GM18907 (cell line): Measurements from ENCODE around the gene NECTIN3.
A peak's percentile ranks its signal among the peaks of the same experiment; 100 is the strongest.

Experiments used
- ATAC-seq: cut with Tn5 transposase; IDR thresholded peaks from one replicate; pipeline ENCODE4 v1.9.1; 2021; ENCODE audit warnings: mild to moderate bottlenecking, moderate library complexity; ENCODE audit not compliant: unreplicated experiment

The NECTIN3 gene, protein sequence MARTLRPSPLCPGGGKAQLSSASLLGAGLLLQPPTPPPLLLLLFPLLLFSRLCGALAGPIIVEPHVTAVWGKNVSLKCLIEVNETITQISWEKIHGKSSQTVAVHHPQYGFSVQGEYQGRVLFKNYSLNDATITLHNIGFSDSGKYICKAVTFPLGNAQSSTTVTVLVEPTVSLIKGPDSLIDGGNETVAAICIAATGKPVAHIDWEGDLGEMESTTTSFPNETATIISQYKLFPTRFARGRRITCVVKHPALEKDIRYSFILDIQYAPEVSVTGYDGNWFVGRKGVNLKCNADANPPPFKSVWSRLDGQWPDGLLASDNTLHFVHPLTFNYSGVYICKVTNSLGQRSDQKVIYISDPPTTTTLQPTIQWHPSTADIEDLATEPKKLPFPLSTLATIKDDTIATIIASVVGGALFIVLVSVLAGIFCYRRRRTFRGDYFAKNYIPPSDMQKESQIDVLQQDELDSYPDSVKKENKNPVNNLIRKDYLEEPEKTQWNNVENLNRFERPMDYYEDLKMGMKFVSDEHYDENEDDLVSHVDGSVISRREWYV

GRCh38 chr3:111071257-111072030 lies at the start of gene NECTIN3:
Gene NECTIN3, plus strand, starts transcription at chr3:111071816. Its CDS starts 202 bp downstream, at chr3:111072018.
- ATAC-seq: peak; percentile 82

GRCh38 chr3:111027868-111028267 lies 43.7 kb upstream of the NECTIN3 start:
- no peak for ATAC-seq

DNA sequence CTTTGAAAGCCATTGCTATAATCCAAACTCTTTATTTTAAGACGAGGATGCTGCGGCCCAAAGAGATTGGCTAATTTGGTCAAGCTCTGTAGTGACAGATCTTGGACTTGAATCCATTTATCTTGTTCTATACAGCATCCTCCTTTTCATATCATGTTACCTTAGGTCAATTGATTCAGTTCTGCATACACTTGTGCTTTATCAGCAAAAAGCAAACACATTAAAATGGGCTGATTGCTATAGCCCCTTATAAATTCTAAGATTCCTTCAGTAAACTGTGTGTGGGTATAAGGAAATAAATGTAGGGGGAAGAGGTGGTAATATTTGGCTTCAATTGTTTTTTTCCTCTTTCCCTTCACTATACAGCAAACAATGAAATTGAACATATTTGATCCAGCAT lies 40.1 kb upstream of the NECTIN3 start:
- no peak for ATAC-seq

DNA sequence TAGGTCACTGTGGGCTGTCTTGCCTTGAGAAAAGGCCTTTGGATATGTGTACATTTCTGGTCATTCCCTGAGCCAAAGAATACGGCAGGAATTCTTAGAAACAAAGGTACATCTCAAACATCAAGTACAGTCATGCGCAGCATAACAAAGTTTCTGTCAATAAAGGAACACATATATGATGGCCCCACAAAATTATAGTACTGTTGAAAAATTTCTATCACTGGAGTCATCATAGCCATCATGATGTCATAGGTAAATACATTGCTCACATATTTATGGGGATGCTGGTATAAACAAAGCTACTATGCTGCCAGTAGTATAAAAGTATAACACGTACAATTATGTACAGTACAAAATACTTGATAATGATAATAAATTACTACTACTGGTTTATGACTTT lies 38.9 kb upstream of the NECTIN3 start:
- no peak for ATAC-seq

DNA sequence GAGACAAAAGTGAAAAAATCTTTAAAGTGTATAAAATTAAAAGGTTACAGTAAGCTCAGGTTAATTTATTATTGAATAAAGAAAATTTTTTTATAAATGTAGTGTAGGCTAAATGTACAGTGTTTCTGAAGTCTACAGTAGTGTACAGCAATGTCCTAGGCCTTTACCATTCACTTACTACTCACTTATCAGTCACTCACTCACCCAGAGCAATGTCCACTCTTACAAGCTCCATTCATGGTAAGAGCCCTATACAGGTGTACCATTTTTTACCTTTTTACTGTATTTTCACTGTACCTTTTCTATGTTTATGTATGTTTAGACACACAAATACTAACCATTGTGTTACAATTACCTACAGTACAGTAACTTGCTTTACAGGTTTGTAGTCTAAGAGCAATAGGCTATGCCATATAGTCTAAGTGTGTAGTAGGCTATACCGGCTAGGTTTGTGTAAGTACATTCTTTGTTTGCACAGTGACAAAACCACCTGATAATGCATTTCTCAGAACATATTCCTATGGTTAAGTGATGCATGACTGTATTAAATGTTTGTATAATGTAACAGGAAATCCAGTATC lies 38.1 kb upstream of the NECTIN3 start:
- no peak for ATAC-seq

DNA sequence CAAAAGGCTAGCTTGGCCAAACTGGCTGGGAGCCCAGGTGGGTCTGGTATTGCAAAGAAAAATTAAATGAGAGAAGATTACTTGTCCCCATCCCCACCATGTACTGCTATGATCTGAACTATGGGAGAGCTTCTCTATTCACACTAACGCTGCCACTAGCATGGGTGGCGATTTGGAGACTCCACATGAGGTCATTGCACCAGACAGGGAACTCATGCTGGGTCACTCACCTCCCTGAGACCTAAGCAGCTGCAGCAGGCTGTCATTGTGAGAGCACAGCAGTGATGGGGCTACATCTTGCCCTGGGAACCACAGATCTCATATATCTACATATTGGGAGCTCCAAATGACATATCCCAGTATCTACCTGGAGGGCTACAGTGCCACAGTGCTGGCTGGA lies 36.3 kb upstream of the NECTIN3 start:
- no peak for ATAC-seq

GRCh38 chr3:111035902-111036301 lies 35.7 kb upstream of the NECTIN3 start:
- no peak for ATAC-seq

DNA sequence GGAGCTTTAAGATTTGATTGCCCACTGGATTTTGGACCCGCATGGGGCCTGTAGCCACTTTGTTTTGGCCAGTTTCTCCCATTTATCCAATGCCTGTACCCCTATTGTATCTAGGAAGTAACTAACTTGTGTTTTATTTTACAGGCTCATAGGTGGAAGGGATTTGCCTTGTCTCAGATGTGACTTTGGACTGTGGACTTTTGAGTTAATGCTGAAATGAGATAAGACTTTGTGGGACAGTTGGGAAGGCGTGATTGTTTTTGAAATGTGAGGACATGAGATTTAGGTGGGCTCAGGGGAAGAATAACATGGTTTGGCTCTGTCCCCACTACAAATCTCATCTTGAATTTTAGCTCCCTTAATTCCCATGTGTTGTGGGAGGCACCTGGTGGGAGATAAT lies 30.7 kb upstream of the NECTIN3 start:
- no peak for ATAC-seq

GRCh38 chr3:111045564-111045963 lies 26.1 kb upstream of the NECTIN3 start:
- ATAC-seq: no peak

DNA sequence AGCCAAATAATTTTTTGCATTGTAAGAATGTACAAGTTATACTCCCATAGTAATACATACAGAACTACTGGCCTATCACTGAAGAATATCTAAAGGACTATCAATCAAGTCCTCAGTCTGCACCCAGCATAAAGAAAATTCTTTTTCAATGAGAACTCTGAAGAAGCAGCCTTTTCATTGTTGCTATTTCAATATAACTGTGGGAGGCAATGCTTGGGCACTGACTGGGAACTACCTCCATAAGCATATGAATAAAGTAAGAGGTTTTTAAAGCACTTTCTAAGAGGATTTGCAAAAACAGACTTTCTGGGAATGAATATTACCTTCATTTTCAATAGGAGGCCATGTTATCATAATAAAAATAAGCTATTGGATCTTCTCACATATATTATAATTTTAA lies 24.6 kb upstream of the NECTIN3 start:
- ATAC-seq: no peak

GRCh38 chr3:111047812-111048435 lies 23.7 kb upstream of the NECTIN3 start:
- ATAC-seq: no peak

DNA sequence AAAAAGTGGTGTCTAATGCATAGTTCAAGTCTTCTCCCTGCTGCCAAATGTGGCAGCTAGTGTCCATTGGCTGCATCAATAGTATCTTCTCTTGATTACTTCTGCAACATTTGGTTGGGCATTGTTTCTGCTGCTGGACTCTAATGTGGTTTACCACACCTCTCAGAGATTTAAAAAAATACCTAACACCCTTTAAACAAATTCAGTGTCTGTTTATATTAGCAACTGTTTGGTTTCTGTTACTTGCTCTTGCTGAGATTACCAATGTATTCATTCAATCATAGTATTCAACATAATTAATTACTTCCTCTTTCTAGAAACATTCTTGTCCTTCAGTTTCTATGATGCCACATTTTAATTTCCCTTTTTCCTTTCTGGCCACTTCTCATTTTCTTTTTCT lies 20.3 kb upstream of the NECTIN3 start:
- no peak for ATAC-seq

DNA sequence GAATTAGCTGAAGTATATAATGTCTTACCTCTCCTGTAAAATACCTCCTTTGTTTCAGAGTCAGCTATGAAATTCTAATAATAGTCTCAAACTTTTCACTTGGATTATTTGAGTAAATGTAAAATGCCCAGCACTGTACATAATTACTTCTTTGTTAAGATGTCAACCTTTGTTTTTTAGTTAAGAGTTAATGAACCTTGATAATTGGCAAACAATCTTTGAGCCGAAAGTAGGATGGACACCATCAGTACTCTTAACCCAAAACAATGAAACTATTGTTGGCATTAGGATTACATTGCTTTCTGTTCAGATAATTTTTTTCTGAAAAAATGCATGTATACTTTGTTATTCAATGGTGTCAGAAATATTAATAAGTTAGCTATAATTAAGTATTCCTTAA lies 3.0 kb upstream of the NECTIN3 start:
- no peak for ATAC-seq

GRCh38 chr3:111069974-111070771 lies 1.4 kb upstream of the NECTIN3 start:
- ATAC-seq: no peak

GRCh38 chr3:111070772-111071256 lies 802 bp upstream of the NECTIN3 start:
- peak; percentile 12 for ATAC-seq

GRCh38 chr3:111072031-111072921 lies 660 bp downstream of the NECTIN3 start:
- peak; percentile 28 for ATAC-seq

- ATAC-seq: no peak
These were observed 1.6 kb downstream of the NECTIN3 start for GRCh38 chr3:111073218-111073617.

DNA sequence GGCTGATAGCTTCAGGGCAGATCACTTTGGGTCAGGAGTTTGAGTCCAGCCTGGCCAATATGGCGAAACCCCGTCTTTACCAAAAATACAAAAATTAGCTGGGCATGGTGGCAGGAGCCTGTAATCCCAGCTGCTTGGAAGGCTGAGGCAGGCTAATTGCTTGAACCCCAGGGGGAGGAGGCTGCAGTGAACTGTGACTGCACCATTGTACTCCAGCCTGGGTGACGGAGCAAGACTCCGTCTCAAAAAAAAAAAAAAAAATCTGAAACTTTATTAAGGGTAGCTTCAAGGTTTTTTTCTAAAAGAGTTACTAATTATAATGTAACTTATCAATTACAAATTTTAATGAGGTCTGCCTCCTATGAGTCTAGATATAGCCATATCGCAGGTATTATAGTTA lies 5.1 kb downstream of the NECTIN3 start:
- ATAC-seq: no peak

- ATAC-seq: no peak
These were observed 5.8 kb downstream of the NECTIN3 start for GRCh38 chr3:111077369-111077768.
